OCI-LY3 (cell line): Measurements from ENCODE around the gene ECHS1.
"Not testable (repeated sequence)": the region's sequence is repeated elsewhere in the genome, so short reads cannot be mapped to it uniquely, and the experiment has no call there.

Experiments used
- H2AFZ ChIP-seq: fragments of 200-600, 300-600 bp; shearing (Covaris generic); 2 replicates; pipeline ENCODE4 v1.6.0; 2014; ENCODE audit warnings: antibody characterized with exemption, low read depth, low read length
- H3K27ac ChIP-seq: fragments of 200-600, 300-600 bp; sonication (generic); 2 replicates; pipeline ENCODE4 v1.5.1; 2014; ENCODE audit warnings: mild to moderate bottlenecking, low read length, moderate library complexity, mixed read lengths
- H3K27me3 ChIP-seq: fragments of 200-600, 300-600 bp; sonication (generic); 2 replicates; pipeline ENCODE4 v1.6.1; 2014; ENCODE audit warnings: low read depth, low read length, mixed read lengths
- H3K36me3 ChIP-seq: fragments of 200-600, 300-600 bp; sonication (generic); replicated peaks from 2 replicates; pipeline ENCODE3; 2014; ENCODE audit warnings: low read depth, low read length, mixed read lengths
- H3K4me1 ChIP-seq: fragments of 300-600, 200-600 bp; sonication (generic); 2 replicates; pipeline ENCODE4 v1.6.1; 2014; ENCODE audit warnings: low read length, mixed read lengths
- H3K4me2 ChIP-seq: fragments of 200-600, 300-600 bp; sonication (generic); 2 replicates; pipeline ENCODE4 v1.6.1; 2014; ENCODE audit warnings: low read length, mixed read lengths
- H3K4me3 ChIP-seq: fragments of 300-600, 200-600 bp; sonication (generic); 2 replicates; pipeline ENCODE4 v1.5.1; 2014; ENCODE audit warnings: antibody characterized with exemption, mild to moderate bottlenecking, low read length, moderate library complexity
- H3K79me2 ChIP-seq: fragments of 300-600, 200-600 bp; shearing (Covaris generic); 2 replicates; pipeline ENCODE4 v1.6.1; 2014; ENCODE audit warnings: mild to moderate bottlenecking, low read length, mixed read lengths
- H3K9ac ChIP-seq: fragments of 300-600, 200-600 bp; shearing (Covaris generic); 2 replicates; pipeline ENCODE4 v1.6.0; 2014; ENCODE audit warnings: mild to moderate bottlenecking, low read length, moderate library complexity
- H3K9me3 ChIP-seq: fragments of 200-600, 300-600 bp; shearing (Covaris generic); 2 replicates; pipeline ENCODE4 v1.6.1; 2014; ENCODE audit warnings: low read length, mixed read lengths; ENCODE audit not compliant: insufficient read depth
- H4K20me1 ChIP-seq: fragments of 200-600, 300-600 bp; sonication (generic); 2 replicates; pipeline ENCODE4 v1.6.1; 2016; ENCODE audit warnings: low read length, mixed read lengths; ENCODE audit not compliant: insufficient read depth
- EZH2phosphoT487 ChIP-seq: fragments of 200-600 bp; shearing (Covaris generic); IDR thresholded peaks from 2 replicates; pipeline ENCODE4 v1.6.1; 2018; ENCODE audit warnings: antibody characterized with exemption, mixed run types, low read depth
- TF ChIP-seq, protein P1 (sequence below): fragments of 200-600, 300-600 bp; sonication (generic); IDR thresholded peaks from 2 replicates; pipeline ENCODE4 v1.5.1; 2014; ENCODE audit warnings: antibody characterized with exemption, low read length, low read depth

The ECHS1 gene

DNA sequence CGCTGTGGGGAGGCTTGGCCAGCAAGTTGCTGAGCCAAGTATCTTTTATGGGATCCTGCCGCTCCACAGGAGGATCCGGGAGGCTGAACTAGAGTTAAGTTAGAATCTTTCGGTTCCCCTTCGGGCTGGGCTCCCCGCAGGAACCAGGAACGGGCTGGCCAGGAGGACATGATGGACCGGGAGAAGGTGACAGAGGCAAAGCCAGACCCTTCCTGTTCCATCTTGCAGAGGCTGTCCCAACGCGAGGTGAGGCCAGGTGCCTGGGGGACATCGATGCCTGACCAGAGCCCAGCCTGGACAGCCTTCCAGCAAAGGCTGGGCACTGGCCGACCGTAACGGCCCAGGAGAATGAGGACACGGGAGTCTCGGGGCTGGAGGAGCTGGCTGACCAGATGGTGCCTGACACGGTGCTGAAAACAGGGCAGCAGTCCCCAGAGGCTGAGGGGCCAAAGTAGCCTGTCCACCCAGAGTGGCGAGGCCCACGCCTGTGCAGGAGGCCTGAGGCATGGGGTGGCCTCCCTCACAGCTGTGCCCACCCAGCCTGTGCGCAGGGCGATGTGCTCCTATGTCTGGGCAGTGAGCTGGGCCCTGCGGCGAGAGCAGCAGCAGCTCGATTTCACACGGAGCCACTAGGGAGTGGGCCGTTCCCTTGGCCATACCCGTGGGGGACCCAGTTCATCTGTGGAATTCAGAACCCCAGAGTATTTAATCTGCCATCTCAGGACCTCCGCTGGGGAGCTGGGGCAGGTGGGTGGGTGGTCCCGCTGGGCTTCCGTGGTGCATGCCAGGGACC, 4.1 kb upstream of the ECHS1 start:
- no peaks in the 10 kb centered on the region for H3K79me2 ChIP-seq
- H3K4me3 ChIP-seq, result no peak overlapping the region
- no peaks in the 10 kb centered on the region for H3K9me3 ChIP-seq
- TF ChIP-seq, protein P1, sequence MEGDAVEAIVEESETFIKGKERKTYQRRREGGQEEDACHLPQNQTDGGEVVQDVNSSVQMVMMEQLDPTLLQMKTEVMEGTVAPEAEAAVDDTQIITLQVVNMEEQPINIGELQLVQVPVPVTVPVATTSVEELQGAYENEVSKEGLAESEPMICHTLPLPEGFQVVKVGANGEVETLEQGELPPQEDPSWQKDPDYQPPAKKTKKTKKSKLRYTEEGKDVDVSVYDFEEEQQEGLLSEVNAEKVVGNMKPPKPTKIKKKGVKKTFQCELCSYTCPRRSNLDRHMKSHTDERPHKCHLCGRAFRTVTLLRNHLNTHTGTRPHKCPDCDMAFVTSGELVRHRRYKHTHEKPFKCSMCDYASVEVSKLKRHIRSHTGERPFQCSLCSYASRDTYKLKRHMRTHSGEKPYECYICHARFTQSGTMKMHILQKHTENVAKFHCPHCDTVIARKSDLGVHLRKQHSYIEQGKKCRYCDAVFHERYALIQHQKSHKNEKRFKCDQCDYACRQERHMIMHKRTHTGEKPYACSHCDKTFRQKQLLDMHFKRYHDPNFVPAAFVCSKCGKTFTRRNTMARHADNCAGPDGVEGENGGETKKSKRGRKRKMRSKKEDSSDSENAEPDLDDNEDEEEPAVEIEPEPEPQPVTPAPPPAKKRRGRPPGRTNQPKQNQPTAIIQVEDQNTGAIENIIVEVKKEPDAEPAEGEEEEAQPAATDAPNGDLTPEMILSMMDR, result no peak
- no peak for TF ChIP-seq EZH2phosphoT487
- no peak overlapping the region for H3K4me2 ChIP-seq
- H4K20me1 ChIP-seq, result no peaks in the 10 kb centered on the region
- no peaks in the 10 kb centered on the region for H3K27me3 ChIP-seq
- H2AFZ ChIP-seq, result no peak overlapping the region
- no peak overlapping the region for H3K27ac ChIP-seq
- no peaks in the 10 kb centered on the region for H3K36me3 ChIP-seq
- peaks cover 23% of the 10 kb centered on the region for H3K4me1 ChIP-seq
- no peak overlapping the region for H3K9ac ChIP-seq

DNA sequence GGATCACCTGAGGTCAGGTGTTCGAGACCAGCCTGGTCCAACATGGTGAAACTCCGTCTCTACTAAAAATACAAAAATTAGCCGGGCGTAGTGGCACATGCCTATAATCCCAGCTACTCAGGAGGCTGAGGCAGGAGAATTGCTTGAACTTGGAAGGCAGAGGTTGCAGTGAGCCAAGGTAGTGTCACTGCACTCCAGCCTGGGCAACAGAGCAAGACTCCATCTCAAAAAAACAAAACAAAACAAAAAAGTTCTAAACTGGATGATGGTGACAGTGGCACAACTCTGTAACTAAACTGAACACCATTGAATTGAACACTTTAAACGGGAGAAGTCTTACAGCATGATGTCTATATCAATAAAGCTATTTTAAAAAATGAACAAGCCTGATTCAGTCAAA, 3.0 kb upstream of the ECHS1 start:
- not testable (repeated sequence) for H3K4me2 ChIP-seq, H3K4me3 ChIP-seq, H3K27ac ChIP-seq, H4K20me1 ChIP-seq, H3K36me3 ChIP-seq, H3K79me2 ChIP-seq, H3K9me3 ChIP-seq, H3K9ac ChIP-seq, H2AFZ ChIP-seq, H3K27me3 ChIP-seq
- peaks cover 23% of the 10 kb centered on the region for H3K4me1 ChIP-seq

DNA sequence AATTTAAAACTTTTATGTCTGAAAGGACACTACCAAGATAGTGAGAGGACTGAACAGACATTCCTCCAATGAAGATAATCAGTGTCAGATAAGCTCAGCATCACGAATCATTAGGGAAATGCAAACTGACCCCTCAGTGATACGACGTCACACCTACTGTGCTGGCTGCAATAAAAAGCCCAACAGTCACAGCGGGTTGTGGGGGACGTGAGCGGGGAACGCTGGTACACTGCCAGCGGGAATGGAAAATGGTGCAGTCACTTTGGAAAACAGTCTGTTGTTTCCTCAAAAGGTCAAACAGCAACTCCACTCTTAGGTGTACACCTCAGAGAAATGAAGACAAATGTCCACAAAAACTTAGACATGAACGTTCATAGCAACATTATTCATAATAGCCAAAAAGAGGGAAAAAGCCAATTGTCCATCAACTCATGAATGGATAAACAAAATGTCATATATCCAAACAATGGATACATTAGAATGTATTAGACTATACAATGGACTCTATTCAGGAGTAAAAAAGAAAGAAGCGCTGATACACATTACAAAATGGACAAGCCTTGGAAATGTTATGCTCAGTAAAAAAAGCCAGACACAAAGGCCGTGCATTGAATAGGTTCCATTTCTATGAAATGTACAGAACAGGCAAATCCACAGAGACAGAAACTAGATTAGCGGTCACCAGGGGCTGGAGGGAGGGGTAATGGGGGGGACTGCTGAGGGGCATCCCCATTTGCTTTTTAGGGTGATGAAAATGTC, 2.4 kb upstream of the ECHS1 start:
- H3K4me3 ChIP-seq, result no peak overlapping the region
- H3K9ac ChIP-seq, result no peak overlapping the region
- H3K36me3 ChIP-seq, result no peaks in the 10 kb centered on the region
- H3K4me1 ChIP-seq, result peaks cover 23% of the 10 kb centered on the region
- no peaks in the 10 kb centered on the region for H3K79me2 ChIP-seq
- H2AFZ ChIP-seq, result no peak overlapping the region
- no peak for TF ChIP-seq EZH2phosphoT487
- TF ChIP-seq, protein P1, result no peak
- H4K20me1 ChIP-seq, result no peaks in the 10 kb centered on the region
- H3K4me2 ChIP-seq, result peak overlapping the region; percentile 36; the same call in 1 of the 2 replicates
- H3K27me3 ChIP-seq, result no peaks in the 10 kb centered on the region
- H3K9me3 ChIP-seq, result no peaks in the 10 kb centered on the region
- no peak overlapping the region for H3K27ac ChIP-seq

DNA sequence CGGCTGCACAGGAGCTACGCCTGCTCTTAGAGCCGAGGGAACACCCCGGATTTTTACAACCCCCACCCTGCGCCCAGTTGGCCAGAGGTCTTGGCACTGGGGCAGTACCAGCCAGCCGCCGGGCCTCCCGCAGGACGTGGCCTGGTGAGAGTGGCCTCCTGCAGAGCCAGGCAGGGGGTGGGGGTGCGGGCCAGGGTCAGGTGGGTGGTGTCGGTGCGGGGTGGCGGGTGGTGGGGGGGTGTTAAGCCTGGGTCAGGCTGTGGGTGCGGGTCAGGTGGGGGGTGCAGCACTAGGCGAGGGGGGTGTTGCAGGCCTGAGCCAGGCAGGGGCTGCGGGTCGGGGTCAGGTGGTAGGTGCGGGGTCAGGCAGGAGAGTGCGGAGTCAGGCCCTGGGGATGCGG, 647 bp downstream of the ECHS1 start:
- Histone ChIP-seq H3K4me2 (peak overlapping the region; percentile 41), H3K9me3 (no peaks in the 10 kb centered on the region), H3K4me3 (peak overlapping the region; percentile 40; the same call in 1 of the 2 replicates)

More for the DNA sequence above, 647 bp downstream of the ECHS1 start:
- Histone ChIP-seq H2AFZ (no peak overlapping the region), H3K27me3 (no peaks in the 10 kb centered on the region), H3K79me2 (no peaks in the 10 kb centered on the region), H3K9ac (no peak overlapping the region), H3K36me3 (no peaks in the 10 kb centered on the region), H4K20me1 (no peaks in the 10 kb centered on the region), H3K4me1 (peaks cover 13% of the 10 kb centered on the region), H3K27ac (no peak overlapping the region)
- no peak for TF ChIP-seq EZH2phosphoT487
- TF ChIP-seq, protein P1, result no peak
